Left lung (tissue), 10 donors: ENCODE measurements around the gene MCM6. TPM values are rescaled to one million over a fixed set of nuclear protein-coding genes. Genes with fewer than 3 reads are reported as not detected.
A peak's percentile ranks its signal among the peaks of the same experiment; 100 is the strongest.

Experiments
- ATAC-seq: fragments of 200-7000 bp; cut with Tn5 transposase; one replicate; pipeline ENCODE4 v1.9.1; 2020; ENCODE audit warnings: moderate library complexity
- DNase-seq, 4 donors: peaks; one replicate each; pipeline ENCODE4 v3.0.0-alpha.2; 2013 to 2020
- H3K27ac ChIP-seq, 2 donors: fragments of 200-600 bp; sonication (generic) in 1 of 2; one replicate each; pipeline versions ENCODE4 v1.5.0 to v1.8.0; 2020 to 2021
- H3K27me3 ChIP-seq, 2 donors: fragments of 200-600 bp; sonication (generic) in 1 of 2; one replicate each; pipeline versions ENCODE4 v1.5.0 to v1.8.0; 2020 to 2021
- H3K36me3 ChIP-seq, 2 donors: fragments of 200-600 bp; sonication (generic) in 1 of 2; one replicate each; pipeline versions ENCODE4 v1.5.0 to v1.8.0; 2020 to 2021
- H3K4me1 ChIP-seq, 2 donors: fragments of 200-600 bp; one replicate each; pipeline ENCODE4 v1.8.0; 2021
- H3K4me3 ChIP-seq, 2 donors: fragments of 200-600 bp; sonication (generic) in 1 of 2; one replicate each; pipeline versions ENCODE4 v1.5.0 to v1.8.0; 2020 to 2021; ENCODE audit warnings: mild to moderate bottlenecking in 1 of 2
- H3K9me3 ChIP-seq, 2 donors: fragments of 200-600 bp; sonication (generic) in 1 of 2; one replicate each; pipeline versions ENCODE4 v1.5.0 to v1.8.0; 2020 to 2021
- CTCF ChIP-seq, 2 donors: fragments of 200-600 bp; sonication (generic) in 1 of 2; IDR thresholded peaks; one replicate each; pipeline versions ENCODE4 v1.5.0 to v1.8.0; 2021; ENCODE audit warnings: antibody characterized with exemption in 2 of 2
- intact Hi-C, 2 donors: fragments of 100-400 bp; cut with DNase I; formaldehyde crosslinking; loops; one replicate each; pipeline versions ENCODE4 v1.11.2 to v1.14.2; 2022
- polyA plus RNA-seq, 6 donors: library from polyadenylated mRNA; unstranded; fragments of 120-200 nt; gene quantifications; one replicate each; pipeline ENCODE4 v1.2.1, GENCODE V29; 2013; ENCODE audit not compliant: insufficient read length in 6 of 6
- total RNA-seq, 2 donors: library from RNA; stranded (reverse); fragmentation: NEBNext Ultra II Directional; extraction: Animal tissue kit (Norgen Biotek cat#: 25700); gene quantifications; one replicate each; pipeline ENCODE4 v1.2.1, GENCODE V29; 2021
- donor health status: DM: no; HTN: yes; CAD: no.
- donor health status: DM: no; HTN: no; CAD: no.

The MCM6 gene
- total and polyA plus RNA-seq, 8 donors: 21.1 to 60.8 (median 50.1) TPM

GRCh38 chr2:135899567-135899966 is 23.3 kb upstream of the MCM6 start:
- Histone ChIP-seq H3K4me3 (no peak overlapping the region), H3K36me3 (peaks cover 0 to 7% of the 10 kb centered on the region in 2 donors), H3K27ac (no peak overlapping the region), H3K27me3 (no peaks in the 10 kb centered on the region), H3K4me1 (no peaks in the 10 kb centered on the region), H3K9me3 (no peaks in the 10 kb centered on the region)
- ATAC-seq (no peak), DNase-seq (no peak)
- intact Hi-C loops: no loop called here
- TF ChIP-seq CTCF (IDR thresholded peaks at IDR 0.05): no peak

DNA sequence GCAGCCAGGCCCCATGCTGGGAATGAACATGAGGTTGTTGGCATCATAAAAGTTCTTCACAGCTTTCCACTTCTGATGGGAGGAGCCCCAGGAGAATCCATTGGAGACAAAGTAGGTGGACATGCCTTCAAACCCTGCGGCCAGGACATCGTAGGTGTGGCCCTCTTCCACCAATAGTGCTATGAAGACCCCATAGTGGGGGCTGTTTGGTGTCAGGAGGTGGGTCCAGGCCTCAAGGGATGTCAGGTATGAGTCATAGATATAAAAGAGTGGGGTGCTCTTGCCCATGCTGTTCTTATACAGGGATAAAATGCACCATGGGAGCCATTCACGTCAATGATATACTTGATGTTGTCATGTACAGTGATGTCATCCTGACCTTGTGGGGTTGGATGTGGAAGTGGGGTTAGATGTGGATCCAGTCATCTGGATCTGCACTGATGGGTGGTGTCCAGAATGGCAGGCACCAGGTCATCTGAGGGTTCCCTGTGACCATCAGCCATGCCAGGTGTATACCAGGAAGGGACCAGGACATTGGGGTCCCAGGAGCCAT is 22.1 kb upstream of the MCM6 start:
- Histone ChIP-seq H3K36me3 (no peaks in the 10 kb centered on the region), H3K4me3 (no peak overlapping the region), H3K4me1 (peaks cover 0 to 2% of the 10 kb centered on the region in 2 donors), H3K9me3 (no peaks in the 10 kb centered on the region), H3K27ac (no peak overlapping the region), H3K27me3 (no peaks in the 10 kb centered on the region)
- TF ChIP-seq CTCF (IDR thresholded peaks at IDR 0.05): no peak
- ATAC-seq (no peak), DNase-seq (no peak)
- intact Hi-C loops: no loop called here

DNA sequence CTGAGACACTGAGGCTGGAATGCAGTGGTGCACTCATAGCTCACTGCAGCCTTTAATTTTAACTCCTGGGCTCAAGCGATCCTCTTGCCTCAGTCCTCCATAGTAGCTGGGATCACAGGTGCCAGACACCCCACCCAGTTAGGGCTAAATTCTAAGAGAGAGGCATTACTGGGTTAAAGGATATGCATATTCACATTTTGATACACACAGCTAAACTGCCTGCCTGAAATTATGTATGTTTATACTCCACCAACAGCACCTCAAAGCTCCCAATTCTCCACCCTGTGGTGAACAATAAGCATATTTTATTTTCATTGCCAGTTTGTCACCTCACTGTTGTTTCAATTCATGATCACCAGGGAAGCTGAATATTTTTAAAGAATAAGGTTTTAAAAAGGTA is 18.7 kb upstream of the MCM6 start:
- peaks cover 0 to 11% of the 10 kb centered on the region in 2 donors for H3K4me1 ChIP-seq
- no peaks in the 10 kb centered on the region for H3K27me3 ChIP-seq
- no peaks in the 10 kb centered on the region for H3K36me3 ChIP-seq
- no peak overlapping the region for H3K27ac ChIP-seq
- intact Hi-C loops: no loop called here
- H3K4me3 ChIP-seq: no peak overlapping the region
- no peak for TF ChIP-seq CTCF (IDR thresholded peaks at IDR 0.05)
- H3K9me3 ChIP-seq: no peaks in the 10 kb centered on the region
- no peak for ATAC-seq
- no peak for DNase-seq

DNA sequence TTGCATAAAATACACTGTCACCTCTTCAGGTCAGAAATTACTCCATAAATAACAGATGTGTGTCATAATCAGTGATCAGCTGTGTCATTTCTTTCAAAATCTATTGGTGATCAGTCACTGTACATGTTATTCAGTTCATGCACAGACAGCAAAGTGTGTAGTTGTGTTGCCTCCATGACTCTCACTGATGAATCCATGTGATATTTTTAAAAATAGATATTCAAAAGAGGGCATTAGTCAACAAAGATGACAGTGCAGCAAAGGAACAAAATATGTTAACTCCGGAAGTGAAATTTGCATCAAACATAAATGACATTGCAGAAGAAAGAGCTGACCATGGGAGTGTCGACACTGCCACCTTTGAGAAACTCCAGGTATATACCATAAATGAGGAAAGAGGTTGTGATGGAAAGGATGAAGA is 17.1 kb upstream of the MCM6 start:
- Histone ChIP-seq H3K27me3 (no peaks in the 10 kb centered on the region), H3K27ac (peak overlapping the region in 1 of 2 donors; percentile 72), H3K36me3 (no peaks in the 10 kb centered on the region), H3K4me1 (peaks cover 0 to 11% of the 10 kb centered on the region in 2 donors), H3K4me3 (no peak overlapping the region), H3K9me3 (no peaks in the 10 kb centered on the region)
- intact Hi-C loops: no loop called here
- TF ChIP-seq CTCF (IDR thresholded peaks at IDR 0.05): no peak
- DNase-seq (no peak), ATAC-seq (no peak)

DNA sequence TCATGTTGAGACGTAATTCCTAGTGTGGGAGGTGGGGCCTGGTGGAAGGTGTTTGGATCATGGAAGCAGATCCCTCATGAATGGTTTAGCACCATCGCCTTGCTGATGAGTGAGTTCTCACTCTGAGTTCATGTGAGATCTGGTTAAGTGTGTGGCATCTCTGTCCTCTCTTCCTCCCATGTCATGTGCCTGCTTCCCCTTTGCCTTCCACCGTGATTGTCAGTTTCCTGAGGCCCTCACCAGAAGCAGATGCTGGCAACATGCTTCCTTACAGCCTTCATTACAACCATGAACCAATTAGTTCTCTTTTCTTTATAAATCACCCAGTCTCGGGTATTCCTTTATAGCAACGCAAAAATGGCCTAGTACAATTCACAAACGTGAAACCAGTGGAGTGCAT is 14.6 kb upstream of the MCM6 start:
- H3K27me3 ChIP-seq: peaks cover 0 to under 1% of the 10 kb centered on the region in 2 donors
- TF ChIP-seq CTCF (IDR thresholded peaks at IDR 0.05): no peak
- H3K9me3 ChIP-seq: no peaks in the 10 kb centered on the region
- H3K36me3 ChIP-seq: no peaks in the 10 kb centered on the region
- ATAC-seq: peak; percentile 33
- H3K4me3 ChIP-seq: no peak overlapping the region
- intact Hi-C loops: no loop called here
- DNase-seq: peak in 1 of 4 donors; percentile 46
- peaks cover 0 to 11% of the 10 kb centered on the region in 2 donors for H3K4me1 ChIP-seq
- H3K27ac ChIP-seq: peak overlapping the region in 1 of 2 donors; percentile 37
